CD4-positive, alpha-beta T cell (primary cell): ENCODE results near the gene HS6ST3. TPM values are rescaled to one million over a fixed set of nuclear protein-coding genes. Genes with fewer than 3 reads are reported as not detected.

Source experiments
- ATAC-seq: fragments of 200-7000 bp; cut with Tn5 transposase; one replicate; pipeline ENCODE4 v1.10.0; 2022; ENCODE audit warnings: mild to moderate bottlenecking; ENCODE audit not compliant: poor library complexity
- CTCF ChIA-PET: fragments of 350-600 bp; sonication (Branson Sonifier 250); formaldehyde crosslinking; loops from one replicate; lab custom pipeline; 2021; ENCODE audit warnings: antibody characterized with exemption, inconsistent platforms; lab: Charles Lee
- POLR2A ChIA-PET: fragments of 350-600 bp; sonication (Branson Sonifier 250); formaldehyde crosslinking; loops from one replicate; lab custom pipeline; 2021; ENCODE audit warnings: antibody characterized with exemption, inconsistent platforms; lab: Charles Lee
- DNase-seq, 14 experiments: peaks; one replicate each; pipeline ENCODE4 v3.0.0-alpha.2; 2013 to 2020; ENCODE audit warnings: mixed read lengths in 2 of 14
- H3K27ac ChIP-seq, 2 donors: one replicate each; pipeline versions ENCODE4 v1.5.1 to v1.7.0; 2013; ENCODE audit warnings: low read length in 2 of 2, low read depth in 1 of 2, mild to moderate bottlenecking in 1 of 2
- H3K27me3 ChIP-seq, 2 experiments: 1 replicate in 1 of 2; 2 replicates in 1 of 2; pipeline versions ENCODE4 v1.6.1 to v1.7.0; 2013; ENCODE audit warnings: low read length in 2 of 2, control low read depth in 1 of 2, mild to moderate bottlenecking in 1 of 2, moderate library complexity in 1 of 2; ENCODE audit not compliant: insufficient read depth in 2 of 2, control insufficient read depth in 1 of 2
- H3K36me3 ChIP-seq: one replicate; pipeline ENCODE4 v1.6.1; 2013; ENCODE audit warnings: low read length, control low read depth; ENCODE audit not compliant: insufficient read depth
- H3K4me1 ChIP-seq: one replicate; pipeline ENCODE4 v1.6.1; 2013; ENCODE audit warnings: low read length, control low read depth; ENCODE audit not compliant: insufficient read depth
- H3K4me3 ChIP-seq: one replicate; pipeline ENCODE4 v1.5.1; 2013; ENCODE audit warnings: mild to moderate bottlenecking, low read length, moderate library complexity
- H3K9me3 ChIP-seq, 2 experiments: 1 replicate in 1 of 2; 2 replicates in 1 of 2; pipeline versions ENCODE4 v1.6.1 to v1.7.0; 2013; ENCODE audit warnings: low read length in 2 of 2, mild to moderate bottlenecking in 2 of 2, control low read depth in 1 of 2, moderate library complexity in 1 of 2; ENCODE audit not compliant: control insufficient read depth in 1 of 2, insufficient read depth in 1 of 2
- H3K27ac Mint-ChIP-seq: one replicate; pipeline ENCODE4 v1.8.0; 2020; ENCODE audit warnings: mixed read lengths
- H3K27me3 Mint-ChIP-seq: one replicate; pipeline ENCODE4 v1.8.0; 2021; ENCODE audit warnings: mixed read lengths
- H3K36me3 Mint-ChIP-seq: one replicate; pipeline ENCODE4 v1.8.0; 2021; ENCODE audit warnings: low read depth, mixed read lengths
- H3K4me1 Mint-ChIP-seq: one replicate; pipeline ENCODE4 v1.8.0; 2021; ENCODE audit warnings: low read depth, mixed read lengths
- H3K4me3 Mint-ChIP-seq: one replicate; pipeline ENCODE4 v1.8.0; 2020; ENCODE audit warnings: mild to moderate bottlenecking, mixed read lengths
- H3K9me3 Mint-ChIP-seq: one replicate; pipeline ENCODE4 v1.8.0; 2020; ENCODE audit warnings: mixed read lengths
- intact Hi-C, 2 experiments: fragments of 100-400 bp; cut with DNase I in 1 of 2; cut with micrococcal nuclease in 1 of 2; formaldehyde crosslinking; loops; one replicate each; pipeline versions ENCODE4 v1.15.1 to v1.9.0; 2023 to 2025; cut with DNase I, micrococcal nuclease
- total RNA-seq, 174 experiments: library from RNA in 2 of 174; stranded (reverse) in 2 of 174; gene quantifications; one replicate each; pipeline ENCODE4 v1.2.3 and lab custom pipeline; 2021 to 2026
- TF ChIP-seq, protein P1 (sequence below): fragments of 200-600 bp; IDR thresholded peaks from one replicate; pipeline ENCODE4 v1.8.0; 2022; ENCODE audit warnings: antibody characterized with exemption, mild to moderate bottlenecking

Gene HS6ST3
- total RNA-seq, 2 experiments from 2014 or later, result not detected

DNA sequence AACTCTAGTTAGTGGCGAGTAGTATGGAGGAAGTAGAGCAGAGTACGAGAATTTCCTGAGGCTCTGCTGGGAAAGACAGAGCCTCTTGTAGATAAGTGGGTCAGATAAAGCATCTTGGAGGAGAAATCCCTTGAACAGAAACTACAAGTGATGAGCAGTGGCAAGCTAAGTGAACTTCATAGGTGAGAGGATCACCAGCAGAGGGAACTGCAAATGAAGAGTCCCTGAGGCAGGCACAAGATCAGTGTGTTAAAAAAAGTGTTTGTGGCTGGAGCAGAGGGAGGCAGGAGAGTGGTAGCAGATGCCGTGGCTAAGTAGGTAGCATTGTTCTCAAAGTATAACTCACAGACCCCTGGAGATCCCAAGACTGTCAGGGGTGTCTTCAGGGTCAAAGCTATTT is 437.6 kb downstream of the HS6ST3 start:
- intact Hi-C loops, result no loop called here
- no peak for ATAC-seq
- H3K36me3 Mint-ChIP-seq, result no peaks in the 10 kb centered on the region
- DNase-seq, result no peak
- no peaks in the 10 kb centered on the region for H3K4me1 Mint-ChIP-seq
- H3K9me3 ChIP-seq, result peaks cover 0 to 5% of the 10 kb centered on the region in 2 experiments
- TF ChIP-seq, protein P1, sequence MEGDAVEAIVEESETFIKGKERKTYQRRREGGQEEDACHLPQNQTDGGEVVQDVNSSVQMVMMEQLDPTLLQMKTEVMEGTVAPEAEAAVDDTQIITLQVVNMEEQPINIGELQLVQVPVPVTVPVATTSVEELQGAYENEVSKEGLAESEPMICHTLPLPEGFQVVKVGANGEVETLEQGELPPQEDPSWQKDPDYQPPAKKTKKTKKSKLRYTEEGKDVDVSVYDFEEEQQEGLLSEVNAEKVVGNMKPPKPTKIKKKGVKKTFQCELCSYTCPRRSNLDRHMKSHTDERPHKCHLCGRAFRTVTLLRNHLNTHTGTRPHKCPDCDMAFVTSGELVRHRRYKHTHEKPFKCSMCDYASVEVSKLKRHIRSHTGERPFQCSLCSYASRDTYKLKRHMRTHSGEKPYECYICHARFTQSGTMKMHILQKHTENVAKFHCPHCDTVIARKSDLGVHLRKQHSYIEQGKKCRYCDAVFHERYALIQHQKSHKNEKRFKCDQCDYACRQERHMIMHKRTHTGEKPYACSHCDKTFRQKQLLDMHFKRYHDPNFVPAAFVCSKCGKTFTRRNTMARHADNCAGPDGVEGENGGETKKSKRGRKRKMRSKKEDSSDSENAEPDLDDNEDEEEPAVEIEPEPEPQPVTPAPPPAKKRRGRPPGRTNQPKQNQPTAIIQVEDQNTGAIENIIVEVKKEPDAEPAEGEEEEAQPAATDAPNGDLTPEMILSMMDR, result no peak
- H3K4me1 ChIP-seq, result no peaks in the 10 kb centered on the region
- ChIA-PET POLR2A (no interaction called here), CTCF (no interaction called here)
- no peaks in the 10 kb centered on the region for H3K36me3 ChIP-seq
- H3K4me3 Mint-ChIP-seq, result no peak overlapping the region
- no peaks in the 10 kb centered on the region for H3K27me3 Mint-ChIP-seq
- no peak overlapping the region for H3K4me3 ChIP-seq
- H3K27ac ChIP-seq, result no peak overlapping the region
- H3K27me3 ChIP-seq, result no peaks in the 10 kb centered on the region
- no peak overlapping the region for H3K27ac Mint-ChIP-seq
- peaks cover 11% of the 10 kb centered on the region for H3K9me3 Mint-ChIP-seq

DNA sequence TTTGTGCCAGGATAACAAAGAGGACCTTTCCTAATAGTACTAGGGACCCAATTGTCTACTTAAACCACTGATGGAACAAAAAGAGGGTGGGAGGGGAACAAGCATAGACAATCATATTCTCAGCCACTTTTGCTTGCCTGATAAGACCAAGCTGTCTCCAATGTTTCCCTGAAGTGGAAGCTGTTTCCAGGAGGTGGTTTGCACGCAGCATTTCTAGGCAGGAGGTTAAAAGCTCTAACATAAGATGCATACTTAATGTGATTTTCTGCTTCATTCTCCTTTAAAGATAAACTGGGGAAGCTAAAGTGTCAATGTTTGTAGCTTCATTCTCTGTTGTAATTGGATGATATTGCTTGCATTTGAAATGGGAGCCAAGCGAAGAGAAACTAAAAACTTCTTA is 442.9 kb downstream of the HS6ST3 start:
- POLR2A ChIA-PET, result no interaction called here
- Mint-ChIP-seq H3K36me3 (no peaks in the 10 kb centered on the region), H3K4me1 (no peaks in the 10 kb centered on the region), H3K27me3 (no peaks in the 10 kb centered on the region), H3K4me3 (no peak overlapping the region), H3K27ac (no peak overlapping the region), H3K9me3 (peaks cover 18% of the 10 kb centered on the region)
- Histone ChIP-seq H3K9me3 (no peaks in the 10 kb centered on the region), H3K27me3 (no peaks in the 10 kb centered on the region), H3K27ac (no peak overlapping the region), H3K36me3 (no peaks in the 10 kb centered on the region), H3K4me1 (no peaks in the 10 kb centered on the region), H3K4me3 (no peak overlapping the region)
- TF ChIP-seq, protein P1, result no peak
- ATAC-seq, result no peak
- CTCF ChIA-PET, result no interaction called here
- no peak for DNase-seq
- intact Hi-C loops, result no loop called here

DNA sequence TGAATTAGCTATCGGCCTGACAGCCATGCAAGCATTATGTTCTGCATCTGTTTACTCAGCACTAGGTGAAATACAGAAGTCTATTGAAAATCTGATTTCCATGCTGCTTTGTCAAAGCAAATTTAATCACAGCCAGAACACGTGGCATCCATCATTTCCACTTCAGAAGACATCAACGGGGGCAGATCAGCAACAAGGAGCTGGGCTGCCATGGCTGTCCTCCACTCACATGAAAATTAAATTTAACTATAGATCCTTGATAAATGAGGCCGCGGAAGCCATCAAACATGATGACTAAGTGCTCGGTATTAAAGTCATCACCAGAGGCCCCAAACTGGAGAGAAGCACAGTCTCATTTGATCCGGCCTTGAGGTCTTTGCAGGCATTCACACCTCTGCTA is 443.5 kb downstream of the HS6ST3 start:
- Histone ChIP-seq H3K36me3 (no peaks in the 10 kb centered on the region), H3K9me3 (no peaks in the 10 kb centered on the region), H3K4me1 (no peaks in the 10 kb centered on the region), H3K4me3 (no peak overlapping the region), H3K27me3 (no peaks in the 10 kb centered on the region), H3K27ac (no peak overlapping the region)
- H3K27ac Mint-ChIP-seq, result no peak overlapping the region
- ChIA-PET CTCF (no interaction called here), POLR2A (no interaction called here)
- intact Hi-C loops, result no loop called here
- ATAC-seq (no peak), DNase-seq (no peak)
- no peaks in the 10 kb centered on the region for H3K27me3 Mint-ChIP-seq
- no peak overlapping the region for H3K4me3 Mint-ChIP-seq
- H3K4me1 Mint-ChIP-seq, result no peaks in the 10 kb centered on the region
- TF ChIP-seq, protein P1, result no peak
- H3K36me3 Mint-ChIP-seq, result no peaks in the 10 kb centered on the region
- peaks cover 18% of the 10 kb centered on the region for H3K9me3 Mint-ChIP-seq
